ENCODE data around the gene DCANP1.

DCANP1 gene

GRCh38 chr5:135425641-135426040 is 21.5 kb downstream of the DCANP1 start:
- no peak for DNase-seq (ENCODE audit: low read depth in 2 of 2)

DNA sequence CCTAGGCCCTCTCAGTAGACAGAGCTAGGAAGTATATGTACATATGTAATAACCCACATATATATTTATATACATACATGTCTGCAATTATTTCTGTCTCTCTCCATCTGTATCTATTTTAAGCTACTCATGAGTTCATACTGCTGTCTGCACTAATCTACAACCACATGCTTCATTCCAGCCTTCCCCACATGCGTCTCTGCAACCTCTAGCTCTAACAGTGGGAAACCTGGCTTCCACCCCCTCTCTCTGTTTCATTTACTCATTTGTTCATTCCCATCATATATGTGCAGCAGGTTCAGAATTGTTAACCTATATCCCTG is 23.3 kb downstream of the DCANP1 start:
- no peak for DNase-seq (ENCODE audit: low read depth in 2 of 2)

DNA sequence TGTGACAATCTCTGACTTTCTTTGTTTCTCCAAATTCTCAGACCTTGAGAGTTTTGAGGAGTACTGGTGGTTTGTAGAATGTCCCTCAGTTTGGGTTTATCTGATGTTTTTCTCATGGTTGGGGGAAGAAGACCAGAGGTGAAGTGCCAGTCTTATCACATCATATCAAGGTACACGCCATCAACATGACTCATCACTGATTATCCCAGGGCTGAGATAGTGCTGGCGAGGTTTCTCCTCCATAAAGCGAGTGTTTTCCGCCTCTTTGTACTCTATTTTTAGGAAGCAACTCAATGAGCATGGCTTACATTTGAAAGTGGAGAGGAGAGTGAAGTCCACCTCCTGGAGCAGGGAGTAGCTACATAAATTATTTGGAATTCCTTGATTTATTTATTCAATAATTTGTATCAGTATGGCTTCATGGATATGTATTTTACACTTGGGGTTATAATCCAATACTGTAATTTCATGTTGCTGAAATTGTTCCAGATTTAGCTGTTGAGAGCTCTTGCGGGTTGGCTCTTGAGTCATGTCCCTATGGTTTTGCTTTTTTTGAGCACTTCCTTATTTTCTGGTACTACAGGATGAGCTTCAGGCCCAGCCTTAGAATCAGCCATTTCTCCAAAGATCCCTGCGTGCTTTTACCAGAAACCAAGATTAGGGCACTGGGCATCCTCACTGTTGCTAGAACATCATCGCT is 23.9 kb downstream of the DCANP1 start:
- no peak for DNase-seq (ENCODE audit: low read depth in 2 of 2)

DNA sequence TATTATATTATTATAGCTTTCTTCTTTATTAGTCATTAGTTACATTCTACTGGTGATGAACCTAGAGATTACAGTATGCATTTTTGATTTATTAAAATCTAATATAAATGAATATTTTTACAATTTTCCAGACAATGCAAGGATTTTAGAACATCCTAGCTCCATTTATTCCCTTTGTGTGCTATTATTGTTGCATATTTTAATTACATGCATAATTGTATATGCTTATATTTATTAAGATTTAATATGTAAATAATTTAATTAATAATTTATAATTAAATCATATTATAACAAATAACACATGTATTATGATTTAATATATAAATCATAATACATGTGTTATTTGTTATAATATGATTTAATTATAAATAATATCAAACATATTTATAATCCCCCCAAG is 24.7 kb downstream of the DCANP1 start:
- no peak for DNase-seq (ENCODE audit: low read depth in 2 of 2)

DNA sequence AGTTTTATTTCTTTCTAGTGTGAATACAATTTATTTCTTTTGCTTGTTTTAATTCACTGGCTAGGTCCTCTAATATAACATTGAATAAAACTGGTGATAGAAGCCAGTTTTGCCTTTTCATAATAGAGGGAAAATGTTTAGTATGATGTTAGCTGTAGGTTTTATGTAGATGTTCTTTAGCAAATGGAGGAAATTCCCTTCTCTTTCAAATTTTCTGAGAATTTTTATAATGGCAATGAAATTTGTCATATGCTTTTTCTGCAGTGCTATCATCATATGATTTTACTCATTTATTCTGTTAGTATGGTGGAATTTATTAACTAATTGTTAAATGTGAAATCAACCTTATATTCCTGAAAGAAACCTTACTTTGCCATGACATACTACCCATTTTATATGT is 30.1 kb downstream of the DCANP1 start:
- no peak for DNase-seq (ENCODE audit: low read depth in 2 of 2)

GRCh38 chr5:135405082-135405481 is 42.1 kb downstream of the DCANP1 start:
- DNase-seq (ENCODE audit: low read depth in 2 of 2), result no peak

- DNase-seq (ENCODE audit: low read depth in 2 of 2), result no peak
Observed at GRCh38 chr5:135402031-135402430, 45.1 kb downstream of the DCANP1 start.

DNA sequence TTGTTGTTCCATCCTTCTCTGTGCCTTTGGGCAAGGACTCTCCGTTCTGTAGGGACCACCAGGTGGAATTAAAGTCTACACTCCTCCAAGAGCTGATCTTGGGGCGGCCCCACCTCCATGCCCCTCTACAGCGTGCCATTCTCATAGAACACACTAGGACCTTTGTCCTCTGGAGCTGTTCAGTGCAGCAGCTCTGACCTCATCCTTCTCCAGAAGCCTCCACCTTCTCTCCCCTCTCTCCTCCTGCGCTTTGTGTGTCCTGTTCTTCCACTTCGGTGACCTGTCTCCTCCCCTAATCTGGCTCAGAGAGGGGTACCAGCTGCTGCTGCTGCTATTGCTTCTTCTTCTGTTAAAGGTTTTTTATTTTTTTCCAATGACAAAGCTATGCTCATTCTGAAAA is 46.3 kb downstream of the DCANP1 start:
- no peak for DNase-seq (ENCODE audit: low read depth in 2 of 2)

DNA sequence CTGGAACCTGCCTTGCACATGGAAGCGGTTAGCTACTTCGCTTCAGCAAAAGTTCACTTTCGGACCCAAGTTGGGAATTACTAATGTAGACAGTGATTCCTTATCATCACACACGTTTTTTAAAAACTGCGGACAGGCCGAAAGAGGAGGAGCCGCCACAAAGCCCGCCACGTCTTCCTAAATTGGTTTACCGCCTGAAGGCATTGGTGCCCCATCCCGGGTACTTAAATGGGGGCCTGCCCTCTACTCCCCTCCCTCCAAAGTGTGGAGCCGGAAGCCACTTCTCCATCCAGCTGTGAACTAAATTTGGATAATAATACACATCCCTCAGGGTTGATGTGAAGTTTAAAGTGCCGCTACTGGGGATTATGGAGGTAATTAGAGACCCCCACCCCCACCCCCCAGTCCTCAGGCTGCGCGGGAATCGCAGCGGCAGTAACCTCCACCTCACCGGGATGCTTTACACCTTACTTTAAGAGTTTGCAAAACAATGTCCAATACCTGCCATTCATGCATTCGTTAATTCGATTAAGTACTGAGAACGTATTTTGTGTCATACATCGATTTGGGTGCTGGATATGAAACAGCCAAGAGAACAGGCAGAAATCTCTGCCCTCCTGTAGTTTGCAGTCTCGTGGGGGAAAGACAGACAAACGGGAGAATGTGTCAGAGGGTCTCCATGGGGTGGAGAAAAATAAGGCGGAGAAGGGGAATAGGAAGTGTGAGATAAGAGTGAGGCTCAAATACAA is 47.2 kb downstream of the DCANP1 start:
- no peak for DNase-seq (ENCODE audit: low read depth in 2 of 2)

DNA sequence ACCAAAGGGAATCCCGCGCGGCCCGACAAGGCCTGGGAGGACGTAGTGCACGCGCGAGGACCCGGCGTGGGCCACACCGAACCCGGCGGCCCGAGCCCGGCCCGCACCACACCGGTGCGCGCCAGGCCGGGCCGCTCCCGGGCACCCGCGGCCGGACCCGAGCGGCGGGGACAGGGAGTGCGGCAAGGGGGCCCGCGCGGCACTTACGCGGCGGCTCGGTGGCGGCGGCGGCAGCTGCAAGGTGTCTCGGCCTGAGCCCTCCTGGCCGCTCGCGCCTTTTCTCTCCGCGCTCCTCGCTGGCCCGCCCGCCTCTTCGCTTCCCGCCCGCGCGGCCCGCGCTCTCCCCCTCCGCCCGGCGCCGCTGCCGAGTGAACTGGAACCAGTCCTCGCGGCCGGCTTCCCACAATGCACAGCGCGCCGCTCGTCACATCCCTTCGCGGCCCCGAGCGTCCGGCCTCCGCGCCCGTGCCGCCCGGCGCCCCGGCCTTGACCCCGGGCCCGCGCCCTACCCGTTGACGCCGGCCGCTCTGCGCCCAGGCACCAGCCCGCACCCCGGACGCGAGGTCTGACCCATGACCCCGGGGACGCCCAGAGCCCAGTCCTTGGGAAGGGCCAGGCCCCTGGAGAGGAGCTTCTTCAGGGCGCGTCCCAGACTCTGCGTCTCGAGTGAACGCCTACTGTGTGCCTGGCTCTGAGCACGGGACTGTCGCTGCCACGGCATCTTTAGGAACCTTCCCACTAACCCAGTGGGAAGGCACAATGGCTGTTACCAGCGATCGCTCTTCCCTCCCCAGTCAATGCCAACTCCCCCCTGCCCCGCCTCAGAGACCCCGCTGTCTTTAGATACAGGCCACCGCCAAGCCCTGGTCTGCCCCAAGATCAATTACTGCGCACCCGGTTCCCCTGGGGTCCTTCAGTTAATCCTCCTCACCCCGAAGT is 48.0 kb downstream of the DCANP1 start, which contains the start of gene MACROH2A1:
TSS of gene MACROH2A1 (minus strand) at position 377 of the 939 bp plus-strand sequence. CDS start 10,138 bp downstream, outside the sequence.
- DNase-seq (ENCODE audit: low read depth in 2 of 2), result peak; percentile 61 to 63

GRCh38 chr5:135398160-135398854 is 48.8 kb downstream of the DCANP1 start:
- DNase-seq (ENCODE audit: low read depth in 2 of 2), result no peak

DNA sequence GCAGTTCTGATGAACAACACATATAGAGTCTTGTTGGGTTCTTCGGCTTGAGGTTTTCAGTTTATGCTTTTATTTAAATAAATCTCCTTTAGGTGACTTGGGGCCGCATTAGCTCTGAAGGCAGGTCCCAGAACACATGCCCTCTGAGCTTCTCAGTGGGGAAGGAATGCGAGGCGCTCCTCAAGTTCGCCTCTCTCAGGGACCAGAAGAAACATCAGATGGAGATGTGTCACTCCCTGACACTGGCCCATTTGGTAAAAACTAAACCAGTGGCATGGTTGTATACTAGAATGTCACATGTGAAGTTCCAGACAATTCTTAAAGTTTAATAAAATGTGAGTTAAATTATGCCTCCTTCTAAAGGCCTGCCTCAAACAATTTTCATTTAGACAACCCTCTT is 50.1 kb downstream of the DCANP1 start:
- DNase-seq (ENCODE audit: low read depth in 2 of 2), result no peak

DNA sequence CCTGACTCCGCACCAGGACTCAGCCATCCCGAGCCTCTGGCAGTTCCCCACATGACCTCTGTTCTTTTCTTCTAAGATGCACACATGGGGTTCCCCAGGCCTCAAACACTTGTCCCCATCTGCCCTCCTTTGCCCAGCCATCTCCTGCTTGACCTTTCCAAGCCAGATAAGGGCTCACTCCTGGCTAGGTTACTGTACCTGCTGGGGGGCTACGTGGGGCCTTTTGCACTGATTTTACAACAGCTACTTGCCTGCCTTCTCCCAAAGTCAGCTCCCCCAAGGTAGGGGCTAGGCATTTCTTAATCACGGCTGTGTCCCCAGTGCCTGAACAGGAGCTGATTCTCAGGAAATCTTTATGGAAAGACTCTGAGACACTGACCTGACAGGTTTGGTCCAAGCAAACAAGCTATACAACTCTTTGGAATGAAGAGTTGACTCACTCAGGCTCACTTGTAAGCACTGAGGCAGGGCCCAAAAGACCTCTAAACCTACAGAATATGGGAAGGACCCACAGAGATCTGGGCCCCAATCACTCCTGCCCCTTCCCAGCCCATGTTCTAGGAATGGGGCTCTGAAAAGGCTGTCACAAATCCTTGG is 50.6 kb downstream of the DCANP1 start:
- DNase-seq (ENCODE audit: low read depth in 2 of 2), result no peak

DNA sequence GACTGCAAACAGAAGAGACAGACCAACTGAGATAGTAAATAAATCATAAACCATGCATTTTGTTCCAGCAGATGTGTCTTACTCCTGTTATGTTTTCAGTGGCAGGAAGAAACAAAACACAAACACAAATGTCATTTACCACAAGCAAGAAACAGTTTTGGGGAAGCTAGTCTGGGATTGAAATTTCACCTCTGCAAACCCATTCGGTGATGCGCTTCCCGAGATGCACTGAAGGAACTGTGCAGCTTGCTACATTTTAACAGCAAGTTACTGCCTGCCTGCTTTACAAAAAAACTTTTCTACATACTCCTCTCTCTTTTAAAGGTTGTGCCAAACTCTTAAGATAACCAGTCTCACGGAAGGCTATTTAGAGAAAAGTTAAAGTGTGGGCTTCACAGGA is 51.3 kb downstream of the DCANP1 start:
- DNase-seq (ENCODE audit: low read depth in 2 of 2), result no peak

- DNase-seq (ENCODE audit: low read depth in 2 of 2), result no peak
Observed at GRCh38 chr5:135395451-135395850, 51.7 kb downstream of the DCANP1 start.

Data from stimulated activated CD8-positive, alpha-beta memory T cell treated with anti-CD3 and anti-CD28 coated beads, Interleukin-2, amount 100 ng/mL, for 1 hour (primary cell).